Measurements from ENCODE around the gene GCGR. TPM values are rescaled to one million over a fixed set of nuclear protein-coding genes. Genes with fewer than 3 reads are reported as not detected.
A peak's percentile ranks its signal among the peaks of the same experiment; 100 is the strongest.

Gene GCGR
- total RNA-seq, 2 experiments from 2014 or later: not detected

- no peak overlapping the region for H3K4me3 Mint-ChIP-seq
- peaks cover 18 to 39% of the 10 kb centered on the region in 2 experiments for H3K27me3 ChIP-seq (ENCODE audit: control insufficient read depth in 1 of 2, insufficient read depth in 2 of 2, low read length in 2 of 2)
- peaks cover 0 to 4% of the 10 kb centered on the region in 2 experiments for H3K9me3 ChIP-seq (ENCODE audit: control insufficient read depth in 1 of 2, insufficient read depth in 1 of 2, low read length in 2 of 2)
- H3K27me3 Mint-ChIP-seq: peaks cover 28% of the 10 kb centered on the region
- DNase-seq (peak in 1 of 14 experiments; percentile 9), ATAC-seq (ENCODE audit: poor library complexity) (no peak)
- no peaks in the 10 kb centered on the region for H3K36me3 Mint-ChIP-seq (ENCODE audit: low read depth)
- ChIA-PET CTCF (no interaction called here), POLR2A (no interaction called here)
- no peaks in the 10 kb centered on the region for H3K9me3 Mint-ChIP-seq
- H3K27ac Mint-ChIP-seq: no peak overlapping the region
- H3K36me3 ChIP-seq (ENCODE audit: insufficient read depth, low read length): no peaks in the 10 kb centered on the region
- TF ChIP-seq, protein P1, sequence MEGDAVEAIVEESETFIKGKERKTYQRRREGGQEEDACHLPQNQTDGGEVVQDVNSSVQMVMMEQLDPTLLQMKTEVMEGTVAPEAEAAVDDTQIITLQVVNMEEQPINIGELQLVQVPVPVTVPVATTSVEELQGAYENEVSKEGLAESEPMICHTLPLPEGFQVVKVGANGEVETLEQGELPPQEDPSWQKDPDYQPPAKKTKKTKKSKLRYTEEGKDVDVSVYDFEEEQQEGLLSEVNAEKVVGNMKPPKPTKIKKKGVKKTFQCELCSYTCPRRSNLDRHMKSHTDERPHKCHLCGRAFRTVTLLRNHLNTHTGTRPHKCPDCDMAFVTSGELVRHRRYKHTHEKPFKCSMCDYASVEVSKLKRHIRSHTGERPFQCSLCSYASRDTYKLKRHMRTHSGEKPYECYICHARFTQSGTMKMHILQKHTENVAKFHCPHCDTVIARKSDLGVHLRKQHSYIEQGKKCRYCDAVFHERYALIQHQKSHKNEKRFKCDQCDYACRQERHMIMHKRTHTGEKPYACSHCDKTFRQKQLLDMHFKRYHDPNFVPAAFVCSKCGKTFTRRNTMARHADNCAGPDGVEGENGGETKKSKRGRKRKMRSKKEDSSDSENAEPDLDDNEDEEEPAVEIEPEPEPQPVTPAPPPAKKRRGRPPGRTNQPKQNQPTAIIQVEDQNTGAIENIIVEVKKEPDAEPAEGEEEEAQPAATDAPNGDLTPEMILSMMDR (IDR thresholded peaks at IDR 0.05): no peak
- no peak overlapping the region for H3K4me3 ChIP-seq (ENCODE audit: low read length)
- peaks cover 4% of the 10 kb centered on the region for H3K4me1 ChIP-seq (ENCODE audit: insufficient read depth, low read length)
- intact Hi-C loops (cut with DNase I, micrococcal nuclease): no loop called here
- no peak overlapping the region for H3K27ac ChIP-seq (ENCODE audit: low read depth in 1 of 2, low read length in 2 of 2)
- no peaks in the 10 kb centered on the region for H3K4me1 Mint-ChIP-seq (ENCODE audit: low read depth)
These were observed 5.0 kb downstream of the GCGR start for GRCh38 chr17:81808778-81809555.

- TF ChIP-seq, protein P1 (IDR thresholded peaks at IDR 0.05): no peak
- Mint-ChIP-seq H3K9me3 (no peaks in the 10 kb centered on the region), H3K27ac (no peak overlapping the region), H3K27me3 (peaks cover 28% of the 10 kb centered on the region), H3K36me3 (ENCODE audit: low read depth) (no peaks in the 10 kb centered on the region), H3K4me3 (no peak overlapping the region), H3K4me1 (ENCODE audit: low read depth) (no peaks in the 10 kb centered on the region)
- DNase-seq: no peak
- Histone ChIP-seq H3K36me3 (ENCODE audit: insufficient read depth, low read length) (no peaks in the 10 kb centered on the region), H3K4me1 (ENCODE audit: insufficient read depth, low read length) (peaks cover 4% of the 10 kb centered on the region), H3K27me3 (ENCODE audit: control insufficient read depth in 1 of 2, insufficient read depth in 2 of 2, low read length in 2 of 2) (peaks cover 18 to 39% of the 10 kb centered on the region in 2 experiments), H3K9me3 (ENCODE audit: control insufficient read depth in 1 of 2, insufficient read depth in 1 of 2, low read length in 2 of 2) (peaks cover 0 to 4% of the 10 kb centered on the region in 2 experiments), H3K27ac (ENCODE audit: low read depth in 1 of 2, low read length in 2 of 2) (no peak overlapping the region), H3K4me3 (ENCODE audit: low read length) (no peak overlapping the region)
- intact Hi-C loops (cut with DNase I, micrococcal nuclease): no loop called here
- CTCF ChIA-PET: no interaction called here
- POLR2A ChIA-PET: no interaction called here
- ATAC-seq (ENCODE audit: poor library complexity): no peak
These were observed 5.6 kb downstream of the GCGR start for GRCh38 chr17:81809556-81809998.

DNA sequence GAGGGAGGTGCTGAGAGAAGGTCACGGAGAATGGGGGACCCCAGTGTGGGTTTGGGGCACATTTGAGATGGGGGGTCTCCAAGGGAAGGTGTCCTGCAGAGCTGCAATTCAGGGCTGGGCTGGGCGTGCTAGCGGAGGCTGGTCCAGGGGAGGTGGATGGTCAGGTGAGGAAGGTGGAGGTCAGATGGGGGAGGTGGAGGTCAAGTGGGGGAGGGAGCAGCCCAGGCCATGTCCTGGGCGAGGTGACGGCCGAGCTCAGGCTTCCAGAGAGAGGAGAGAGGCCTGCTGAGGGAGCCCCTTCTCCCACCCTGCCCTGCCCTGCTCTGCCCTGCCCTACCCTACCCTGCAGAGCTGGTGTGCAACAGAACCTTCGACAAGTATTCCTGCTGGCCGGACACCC lies 6.5 kb downstream of the GCGR start:
- H3K4me1 ChIP-seq (ENCODE audit: insufficient read depth, low read length): no peaks in the 10 kb centered on the region
- Mint-ChIP-seq H3K9me3 (no peaks in the 10 kb centered on the region), H3K4me3 (no peak overlapping the region), H3K36me3 (ENCODE audit: low read depth) (no peaks in the 10 kb centered on the region), H3K4me1 (ENCODE audit: low read depth) (no peaks in the 10 kb centered on the region), H3K27me3 (peaks cover 28% of the 10 kb centered on the region), H3K27ac (no peak overlapping the region)
- H3K4me3 ChIP-seq (ENCODE audit: low read length): no peak overlapping the region
- peaks cover 0 to 4% of the 10 kb centered on the region in 2 experiments for H3K9me3 ChIP-seq (ENCODE audit: control insufficient read depth in 1 of 2, insufficient read depth in 1 of 2, low read length in 2 of 2)
- DNase-seq (no peak), ATAC-seq (ENCODE audit: poor library complexity) (no peak)
- CTCF ChIA-PET: no interaction called here
- peaks cover 14 to 30% of the 10 kb centered on the region in 2 experiments for H3K27me3 ChIP-seq (ENCODE audit: control insufficient read depth in 1 of 2, insufficient read depth in 2 of 2, low read length in 2 of 2)
- H3K36me3 ChIP-seq (ENCODE audit: insufficient read depth, low read length): no peaks in the 10 kb centered on the region
- intact Hi-C loops (cut with DNase I, micrococcal nuclease): no loop called here
- H3K27ac ChIP-seq (ENCODE audit: low read depth in 1 of 2, low read length in 2 of 2): no peak overlapping the region
- TF ChIP-seq, protein P1 (IDR thresholded peaks at IDR 0.05): no peak
- POLR2A ChIA-PET: no interaction called here

Measured in CD4-positive, alpha-beta T cell (primary cell).